OCI-LY1 (cell line): Measurements from ENCODE around the gene RAB11B.

Experiments
- H2AFZ ChIP-seq: fragments of 200-600 bp; sonication (generic), shearing (Covaris generic); 2 replicates; pipeline ENCODE4 v1.6.0; 2014; ENCODE audit warnings: antibody characterized with exemption, mild to moderate bottlenecking, low read length
- H3F3A ChIP-seq: fragments of 200-600 bp; sonication (generic), shearing (Covaris generic); 2 replicates; pipeline ENCODE4 v1.6.0; 2014; ENCODE audit warnings: mild to moderate bottlenecking, antibody characterized with exemption, low read length, moderate library complexity; ENCODE audit not compliant: insufficient read depth
- H3K27ac ChIP-seq: fragments of 200-600 bp; sonication (generic); 2 replicates; pipeline ENCODE4 v1.5.1; 2014; ENCODE audit warnings: low read length, mixed run types, mild to moderate bottlenecking, low read depth; ENCODE audit not compliant: poor library complexity, severe bottlenecking
- H3K27me3 ChIP-seq: fragments of 200-600 bp; sonication (generic); 2 replicates; pipeline ENCODE4 v1.6.0; 2014; ENCODE audit warnings: antibody characterized with exemption, mild to moderate bottlenecking, low read length, moderate library complexity; ENCODE audit not compliant: insufficient read depth
- H3K36me3 ChIP-seq: fragments of 200-600 bp; sonication (generic); 2 replicates; pipeline ENCODE4 v1.6.1; 2014; ENCODE audit warnings: mild to moderate bottlenecking, antibody characterized with exemption, low read length, moderate library complexity, mixed read lengths; ENCODE audit not compliant: insufficient read depth
- H3K4me1 ChIP-seq: fragments of 200-600 bp; sonication (generic); 2 replicates; pipeline ENCODE4 v1.5.1; 2014; ENCODE audit warnings: mild to moderate bottlenecking, low read length, moderate library complexity; ENCODE audit not compliant: insufficient read depth, severe bottlenecking
- H3K4me2 ChIP-seq: fragments of 200-600 bp; sonication (generic), shearing (Covaris generic); 2 replicates; pipeline ENCODE4 v1.6.1; 2014; ENCODE audit warnings: low read length
- H3K4me3 ChIP-seq: fragments of 200-600 bp; sonication (generic); 2 replicates; pipeline ENCODE4 v1.5.1; 2014; ENCODE audit warnings: low read length, low read depth, mild to moderate bottlenecking, mixed read lengths; ENCODE audit not compliant: poor library complexity, severe bottlenecking
- H3K79me2 ChIP-seq: fragments of 200-600 bp; shearing (Covaris generic); 2 replicates; pipeline ENCODE4 v1.6.1; 2016; ENCODE audit warnings: mixed run types, low read length, mixed read lengths; ENCODE audit not compliant: insufficient read depth
- H3K9ac ChIP-seq: fragments of 200-600 bp; sonication (generic), shearing (Covaris generic); 2 replicates; pipeline ENCODE4 v1.6.1; 2014; ENCODE audit warnings: mild to moderate bottlenecking, low read length, mixed read lengths
- H3K9me2 ChIP-seq: fragments of 200-600 bp; sonication (generic), shearing (Covaris generic); 2 replicates; pipeline ENCODE4 v1.6.1; 2014; ENCODE audit warnings: low read depth, mild to moderate bottlenecking, low read length, mixed read lengths
- H3K9me3 ChIP-seq: fragments of 200-600 bp; shearing (Covaris generic); 2 replicates; pipeline ENCODE4 v1.6.1; 2014; ENCODE audit warnings: low read length, mixed read lengths
- H4K20me1 ChIP-seq: fragments of 200-600 bp; sonication (generic), shearing (Covaris generic); 2 replicates; pipeline ENCODE4 v1.6.0; 2016; ENCODE audit warnings: mild to moderate bottlenecking, low read length; ENCODE audit not compliant: insufficient read depth
- CTCF ChIP-seq: fragments of 200-600 bp; sonication (generic), shearing (Covaris generic); IDR thresholded peaks from 2 replicates; pipeline ENCODE4 v1.5.1; 2017; ENCODE audit warnings: mild to moderate bottlenecking, antibody characterized with exemption, low read length, moderate library complexity, mixed read lengths
- EZH2 ChIP-seq: fragments of 200-600 bp; sonication (generic), shearing (Covaris generic); IDR thresholded peaks from 2 replicates; pipeline ENCODE4 v1.8.0; 2017; ENCODE audit warnings: borderline replicate concordance, mixed run types, mild to moderate bottlenecking, antibody characterized with exemption, low read length, moderate library complexity, mixed read lengths

RAB11B gene

GRCh38 chr19:8357007-8357521 lies 33.1 kb upstream of the RAB11B start:
- H3K27me3 ChIP-seq = peaks cover 10% of the 10 kb centered on the region; the same call in 1 of the 2 replicates
- H2AFZ ChIP-seq = no peak overlapping the region
- H3K4me1 ChIP-seq = no peaks in the 10 kb centered on the region
- H3K4me3 ChIP-seq = no peak overlapping the region
- no peak overlapping the region for H3K4me2 ChIP-seq
- no peaks in the 10 kb centered on the region for H3F3A ChIP-seq
- no peaks in the 10 kb centered on the region; the same call in 1 of the 2 replicates for H3K36me3 ChIP-seq
- H3K79me2 ChIP-seq = no peaks in the 10 kb centered on the region
- no peaks in the 10 kb centered on the region for H4K20me1 ChIP-seq
- no peak for TF ChIP-seq EZH2
- TF ChIP-seq CTCF = no peak
- no peak overlapping the region for H3K9ac ChIP-seq
- H3K9me3 ChIP-seq = peaks cover 7% of the 10 kb centered on the region; the same call in 1 of the 2 replicates
- no peak overlapping the region for H3K27ac ChIP-seq
- no peaks in the 10 kb centered on the region for H3K9me2 ChIP-seq

- no peaks in the 10 kb centered on the region; the same call in 1 of the 2 replicates for H3K36me3 ChIP-seq
- H3K4me3 ChIP-seq = no peak overlapping the region
- TF ChIP-seq CTCF (no peak), EZH2 (no peak)
- no peak overlapping the region for H3K9ac ChIP-seq
- H3K79me2 ChIP-seq = no peaks in the 10 kb centered on the region
- no peaks in the 10 kb centered on the region for H3K4me1 ChIP-seq
- peaks cover 7% of the 10 kb centered on the region; the same call in 1 of the 2 replicates for H3K9me3 ChIP-seq
- H2AFZ ChIP-seq = no peak overlapping the region
- H3K27ac ChIP-seq = no peak overlapping the region
- H3K4me2 ChIP-seq = no peak overlapping the region
- no peaks in the 10 kb centered on the region for H3F3A ChIP-seq
- H3K9me2 ChIP-seq = no peaks in the 10 kb centered on the region
- H3K27me3 ChIP-seq = peaks cover 10% of the 10 kb centered on the region; the same call in 1 of the 2 replicates
- no peaks in the 10 kb centered on the region for H4K20me1 ChIP-seq
These were observed 31.2 kb upstream of the RAB11B start for GRCh38 chr19:8358948-8359347.

GRCh38 chr19:8360196-8360595 lies 30.0 kb upstream of the RAB11B start:
- Histone ChIP-seq H3K27ac (no peak overlapping the region), H3K36me3 (no peaks in the 10 kb centered on the region; the same call in 1 of the 2 replicates), H2AFZ (no peak overlapping the region), H3K4me1 (no peaks in the 10 kb centered on the region), H3F3A (no peaks in the 10 kb centered on the region), H3K4me2 (no peak overlapping the region), H3K27me3 (peaks cover 10% of the 10 kb centered on the region; the same call in 1 of the 2 replicates), H3K9me2 (no peaks in the 10 kb centered on the region), H3K4me3 (no peak overlapping the region), H4K20me1 (no peaks in the 10 kb centered on the region), H3K79me2 (no peaks in the 10 kb centered on the region), H3K9me3 (peaks cover 7% of the 10 kb centered on the region; the same call in 1 of the 2 replicates), H3K9ac (no peak overlapping the region)
- TF ChIP-seq CTCF (no peak), EZH2 (no peak)
